Stimulated activated CD4-positive, alpha-beta T cell treated with anti-CD3 and anti-CD28 coated beads, Interleukin-2, amount 100 ng/mL, for 24 hours (primary cell): ENCODE results near the gene REEP3.

Experiments
- DNase-seq, 2 donors: peaks; one replicate each; pipeline ENCODE4 v3.0.0-alpha.2; 2020

REEP3 gene

DNA sequence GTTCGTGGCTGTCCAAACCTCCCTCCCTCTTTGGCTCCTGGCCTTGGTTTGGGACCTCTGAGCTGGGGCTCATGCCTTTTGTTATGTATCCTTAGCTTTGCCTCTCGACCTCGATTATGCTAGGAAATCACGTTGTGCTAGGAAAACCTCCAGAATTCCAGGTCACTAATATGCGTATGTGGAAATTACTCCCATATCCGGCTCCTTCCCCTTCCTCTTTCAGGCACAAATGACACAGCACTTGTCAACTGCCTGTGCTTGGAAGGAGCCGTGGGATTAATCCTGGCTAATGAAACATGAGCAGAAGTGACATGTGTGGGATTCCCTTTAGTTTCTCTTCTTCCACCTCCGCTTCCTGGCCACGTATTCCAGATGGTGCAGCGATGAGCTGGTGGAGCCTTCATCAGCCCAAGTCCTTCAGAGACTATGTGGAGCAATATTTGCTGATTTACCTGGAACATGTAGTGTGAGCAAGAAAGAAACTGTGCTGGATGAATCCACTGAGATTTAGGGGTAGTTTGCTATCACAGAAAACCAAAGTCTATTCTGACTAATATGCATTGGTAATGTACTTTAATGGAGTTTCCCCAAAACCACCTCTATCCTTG lies 149.2 kb downstream of the REEP3 start:
- DNase-seq, result no peak

DNA sequence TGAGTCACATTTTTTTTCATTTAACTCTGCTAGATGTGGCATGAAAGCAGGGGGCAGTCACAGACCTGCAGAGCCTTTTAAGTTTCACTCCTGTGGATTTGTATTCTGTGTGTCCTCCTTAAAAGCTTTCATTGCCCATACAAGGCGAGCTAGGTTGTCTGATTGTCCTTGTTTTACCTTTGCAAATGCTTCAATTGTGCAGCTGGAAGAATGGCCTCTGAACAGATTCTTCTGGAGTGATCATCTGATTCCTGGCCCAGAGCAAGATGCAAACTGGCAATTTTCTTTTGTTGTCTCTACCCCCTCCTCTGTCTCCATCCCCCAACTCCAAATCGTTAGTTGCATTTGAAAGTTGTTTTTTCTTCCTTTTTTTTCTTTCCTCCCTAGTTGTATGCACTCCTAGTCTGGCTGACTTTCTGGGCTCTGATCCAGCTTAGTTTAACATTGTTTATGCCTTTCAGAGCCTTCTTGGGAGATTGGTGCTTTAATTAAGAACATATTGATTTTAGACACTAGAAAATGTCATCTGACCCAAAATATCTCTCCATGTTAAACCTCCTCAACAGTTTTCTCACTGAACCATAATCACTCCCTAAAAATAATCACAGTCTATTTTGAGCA lies 150.2 kb downstream of the REEP3 start:
- DNase-seq, result no peak

DNA sequence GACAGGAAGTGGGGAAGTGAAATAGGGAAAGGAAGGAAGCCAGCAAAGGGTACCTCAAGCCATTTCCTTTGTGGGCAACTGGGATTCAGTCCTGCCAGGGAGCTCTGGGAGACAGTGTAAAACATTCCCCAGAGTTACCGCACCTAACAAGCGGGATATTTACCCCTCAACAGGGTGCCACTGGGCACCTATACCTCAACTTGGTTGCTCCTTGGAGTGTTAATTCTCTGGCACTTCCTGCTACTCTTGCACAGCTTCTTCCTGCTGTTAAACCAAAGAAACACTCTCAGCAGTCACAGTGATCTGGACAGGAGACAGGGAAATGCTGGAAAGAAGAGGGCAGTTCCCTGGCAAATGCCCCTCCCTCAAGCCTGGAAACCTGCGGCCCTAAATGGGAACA lies 151.3 kb downstream of the REEP3 start:
- no peak for DNase-seq

DNA sequence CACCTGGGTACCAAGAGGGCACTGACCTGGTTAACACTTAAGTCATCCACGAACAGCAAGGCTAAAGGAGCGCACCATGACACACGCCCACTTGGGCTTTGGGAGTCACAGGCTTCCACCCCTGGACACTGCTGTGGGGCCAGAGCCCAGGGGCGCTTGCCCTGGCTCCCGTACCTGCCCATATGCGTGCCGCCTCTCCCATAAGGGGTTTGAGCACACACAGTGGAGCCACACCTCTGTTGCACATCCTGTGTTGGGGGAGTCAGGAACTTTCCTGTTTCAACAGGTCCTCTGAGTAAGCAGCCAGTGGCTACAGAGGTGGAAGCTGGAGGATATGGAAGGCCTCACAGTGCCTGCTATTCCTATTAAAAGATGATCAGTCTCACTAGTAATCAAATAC lies 152.0 kb downstream of the REEP3 start:
- no peak for DNase-seq

DNA sequence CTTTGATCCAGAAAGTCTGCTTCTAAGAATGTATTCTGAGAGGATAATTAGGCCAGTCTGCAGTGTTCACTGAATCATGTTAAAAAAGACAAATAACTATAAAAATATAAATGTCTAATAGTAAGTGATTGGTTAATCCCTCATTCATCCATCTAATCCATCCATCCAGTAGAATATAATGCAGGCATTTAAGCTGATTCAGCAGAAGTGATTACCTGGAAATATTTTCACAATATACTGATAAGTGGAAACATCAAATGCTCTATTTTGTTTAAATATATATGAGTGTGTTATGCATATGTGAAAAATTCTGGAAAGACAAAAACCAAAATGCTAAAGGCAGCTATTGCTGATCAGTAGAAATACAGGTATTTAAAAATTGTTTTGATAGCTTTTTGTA lies 152.6 kb downstream of the REEP3 start:
- DNase-seq, result no peak
